GM19043 (cell line): ENCODE measurements around the gene XXYLT1.
"Not testable (repeated sequence)": the region's sequence is repeated elsewhere in the genome, so short reads cannot be mapped to it uniquely, and the experiment has no call there.

Experiments
- ATAC-seq: cut with Tn5 transposase; IDR thresholded peaks from one replicate; pipeline ENCODE4 v1.9.1; 2021; ENCODE audit warnings: low read depth; ENCODE audit not compliant: unreplicated experiment

XXYLT1 gene

GRCh38 chr3:195037586-195037985, 233.4 kb downstream of the XXYLT1 start:
- ATAC-seq: not testable (repeated sequence)

GRCh38 chr3:195036974-195037373, 234.0 kb downstream of the XXYLT1 start:
- ATAC-seq: no peak

DNA sequence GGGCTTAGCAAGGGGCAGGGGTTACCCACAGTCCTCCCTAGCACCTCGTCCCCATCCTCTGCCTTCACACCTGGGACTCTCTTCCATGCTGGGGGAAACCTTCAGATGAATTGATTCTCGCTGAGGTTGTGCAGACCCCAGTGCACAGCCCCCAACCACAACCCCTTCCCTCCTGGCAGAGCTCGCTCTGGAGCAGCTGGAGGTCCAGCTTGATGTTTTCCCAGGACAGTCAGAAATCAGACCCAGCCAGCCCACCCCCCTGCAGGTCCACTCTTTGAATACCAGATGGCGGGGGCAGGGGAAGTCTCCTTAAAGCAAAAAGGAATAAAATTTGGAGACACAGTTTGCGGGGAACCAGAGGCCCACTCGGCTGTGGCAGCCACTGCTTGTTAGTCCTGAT, 234.4 kb downstream of the XXYLT1 start:
- ATAC-seq: no peak

GRCh38 chr3:195036203-195036505, 234.8 kb downstream of the XXYLT1 start:
- ATAC-seq: no peak

DNA sequence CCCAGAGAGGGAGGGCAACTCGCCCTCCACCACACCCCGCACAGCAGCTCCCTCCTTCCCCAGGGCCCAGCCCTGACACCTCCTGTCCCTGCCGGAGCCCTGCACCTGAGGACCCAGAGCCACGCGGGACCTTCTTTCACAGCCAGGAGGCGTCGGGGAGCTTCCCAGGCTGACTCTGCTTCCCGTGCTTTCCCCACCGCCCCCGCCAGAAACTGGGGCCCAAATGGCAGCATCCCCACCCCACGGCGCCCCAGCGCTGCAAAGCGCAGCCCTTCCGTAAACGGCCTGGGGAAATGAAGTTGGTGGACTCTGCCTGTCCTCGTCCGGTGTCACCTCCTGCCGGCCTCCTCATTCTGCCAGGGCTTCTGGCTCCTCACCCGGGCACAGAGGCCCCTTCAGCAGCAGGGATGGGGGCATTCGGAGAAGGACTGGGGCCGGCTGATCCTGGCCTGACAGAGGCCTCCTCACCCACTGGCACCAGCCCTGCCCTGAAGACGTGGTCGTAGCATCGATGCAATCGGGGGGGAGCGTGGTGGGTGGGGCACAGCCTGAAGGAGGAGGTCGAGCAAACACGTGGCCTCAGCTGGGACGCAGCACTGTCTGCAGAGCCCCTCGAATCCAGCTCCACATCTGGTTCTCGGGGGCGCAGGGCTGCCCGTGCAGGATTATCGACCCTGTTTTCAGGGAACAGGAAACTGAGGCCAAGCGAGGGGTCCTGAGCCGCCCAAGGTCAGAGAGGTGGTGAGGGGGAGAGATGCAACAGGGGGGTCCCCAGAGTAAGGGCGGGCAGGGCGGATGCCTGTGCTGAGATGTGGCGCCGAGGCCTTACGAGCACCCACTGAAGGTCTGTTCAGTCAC, 235.4 kb downstream of the XXYLT1 start:
- ATAC-seq: no peak

- no peak for ATAC-seq
These were observed 236.4 kb downstream of the XXYLT1 start for GRCh38 chr3:195034541-195034940.

- ATAC-seq: no peak
These were observed 236.9 kb downstream of the XXYLT1 start for GRCh38 chr3:195034101-195034500.

GRCh38 chr3:195033531-195034091, 237.3 kb downstream of the XXYLT1 start:
- ATAC-seq: no peak

DNA sequence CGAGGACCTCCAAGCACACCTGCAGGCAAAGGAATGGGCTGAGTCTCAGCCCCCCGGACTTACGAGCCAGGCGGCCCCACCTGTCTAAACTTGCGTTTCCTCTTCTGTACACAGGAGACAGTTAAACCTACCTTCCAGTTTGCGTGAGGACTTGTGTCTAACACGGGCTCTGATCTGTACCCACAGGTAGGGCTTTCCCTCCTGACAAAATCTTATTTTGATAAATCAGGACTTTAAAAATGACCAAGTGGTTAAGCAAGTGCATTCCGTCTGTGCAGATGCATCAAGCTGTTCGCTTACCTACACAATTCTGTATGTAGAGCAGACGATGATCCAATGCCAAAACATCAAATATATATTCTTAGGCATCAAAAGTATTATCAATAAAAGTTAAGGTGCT, 238.0 kb downstream of the XXYLT1 start:
- ATAC-seq: no peak

- ATAC-seq: no peak
These were observed 238.7 kb downstream of the XXYLT1 start for GRCh38 chr3:195032106-195032759.

DNA sequence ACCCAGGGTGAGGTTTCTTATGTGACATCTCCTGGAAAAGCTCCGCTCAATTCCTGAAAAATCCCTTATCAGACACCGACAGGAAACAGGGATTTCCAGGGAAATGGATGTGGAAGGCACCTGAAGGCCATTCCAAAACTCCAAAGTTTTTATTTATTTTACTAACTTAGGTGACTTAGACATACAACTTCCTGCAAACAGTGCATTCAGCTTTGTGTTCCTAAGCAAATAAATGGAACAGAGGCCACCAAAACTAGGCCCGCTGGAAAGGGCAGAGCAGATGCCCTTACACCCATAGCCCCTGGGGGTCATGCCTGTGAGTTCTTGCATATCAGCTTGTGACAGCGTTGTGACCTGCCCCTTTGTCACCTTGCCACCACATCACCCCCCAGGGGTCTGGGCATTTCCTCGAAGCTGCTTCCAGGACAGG, 239.4 kb downstream of the XXYLT1 start:
- no peak for ATAC-seq

DNA sequence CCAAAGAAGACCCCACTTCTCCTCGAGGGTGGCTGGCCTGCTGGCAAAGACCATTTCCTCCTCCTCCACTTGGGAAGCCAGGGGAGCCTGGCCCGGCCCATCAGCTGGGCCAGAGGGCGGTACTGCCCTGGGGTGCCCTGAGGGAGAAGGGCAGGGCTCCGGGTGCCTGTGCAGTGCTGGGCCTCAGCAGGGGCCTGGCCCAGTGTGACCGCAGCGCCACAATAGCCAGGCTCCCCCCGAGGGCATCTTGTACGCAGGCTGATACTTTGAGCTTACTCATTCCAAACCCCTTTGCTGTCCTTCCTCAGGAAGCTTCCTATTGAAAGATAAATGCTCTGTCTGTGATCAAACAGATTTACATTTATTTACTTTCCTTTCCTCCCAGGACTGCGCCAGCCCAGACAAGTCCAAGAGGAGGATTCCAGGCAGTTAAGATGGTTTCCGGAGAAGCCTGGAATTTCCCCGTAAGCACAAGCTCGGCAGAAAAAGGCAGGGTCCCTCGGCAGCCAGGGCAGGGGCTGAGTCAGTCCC, 240.1 kb downstream of the XXYLT1 start:
- no peak for ATAC-seq

DNA sequence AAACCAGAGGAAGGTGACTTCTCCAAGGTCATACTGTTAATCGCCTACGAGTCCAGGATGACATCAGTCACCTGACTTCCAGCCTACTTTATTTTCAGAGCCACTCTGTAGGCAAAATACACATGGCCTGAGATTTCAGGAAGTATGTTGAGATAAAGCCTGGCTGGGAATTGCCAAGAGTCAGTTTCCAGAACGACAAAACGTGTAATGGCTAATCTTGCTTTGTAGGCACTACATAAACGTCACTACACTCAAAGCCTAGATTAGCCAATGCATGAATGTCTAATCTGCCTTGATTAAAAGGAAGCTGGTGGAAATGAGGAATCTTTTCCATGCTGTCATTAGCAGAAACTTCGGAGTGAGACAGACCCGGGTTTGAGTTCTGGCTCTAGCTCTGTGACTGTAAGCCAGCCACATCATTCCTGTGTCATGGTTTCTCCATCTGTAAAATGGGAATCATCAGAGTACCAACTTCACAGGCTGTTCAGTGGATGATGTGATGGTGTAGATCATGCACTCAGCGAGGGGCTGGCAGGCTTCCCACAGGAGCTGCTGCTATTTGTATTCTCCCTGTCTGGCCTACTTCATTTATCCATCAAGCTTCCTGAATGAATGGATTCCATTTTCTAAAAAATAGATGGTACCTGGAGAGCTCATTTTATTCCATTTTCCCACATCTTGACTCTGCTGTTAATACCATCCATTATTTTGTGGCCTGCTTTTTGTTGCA, 241.9 kb downstream of the XXYLT1 start:
- no peak for ATAC-seq

GRCh38 chr3:195025884-195026200, 245.1 kb downstream of the XXYLT1 start:
- ATAC-seq: no peak

DNA sequence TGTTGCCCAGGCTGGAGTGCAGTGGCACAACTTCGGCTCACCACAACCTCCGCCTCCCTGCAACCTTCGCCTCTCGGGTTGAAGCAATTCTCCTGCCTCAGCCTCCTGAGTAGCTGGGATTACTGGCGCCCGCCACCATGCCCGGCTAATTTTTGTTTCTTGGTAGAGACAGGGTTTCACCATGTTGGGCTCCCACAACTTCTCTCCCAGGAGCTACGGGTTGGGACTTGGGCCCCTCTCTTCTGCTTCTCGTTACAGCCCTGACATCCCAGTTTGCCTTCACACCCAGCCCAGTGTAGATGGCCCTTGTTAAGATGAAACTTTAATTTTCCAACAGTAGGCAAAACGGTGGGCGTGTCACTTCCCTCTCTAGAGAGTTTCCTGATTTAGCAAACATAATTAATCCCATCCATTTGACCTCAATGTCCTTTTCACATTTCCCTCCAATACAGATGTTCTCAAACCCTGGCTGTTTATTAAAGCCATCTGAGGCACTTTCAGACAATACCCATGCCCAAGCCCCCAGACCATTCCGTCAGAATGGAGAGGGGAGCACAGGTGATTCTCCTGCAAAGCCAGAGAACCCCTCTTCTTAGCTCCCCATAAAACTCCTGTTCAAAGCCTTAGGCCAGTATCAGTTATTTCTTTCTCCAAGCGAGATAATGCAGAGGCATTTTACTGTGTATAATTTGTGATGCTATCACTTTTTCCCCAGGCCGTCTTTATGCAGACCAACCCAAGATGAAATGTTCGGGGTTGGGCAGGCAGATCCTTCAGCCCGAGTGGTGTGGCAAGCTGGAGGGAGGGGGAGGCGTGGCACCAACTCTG, 245.7 kb downstream of the XXYLT1 start:
- ATAC-seq: no peak

DNA sequence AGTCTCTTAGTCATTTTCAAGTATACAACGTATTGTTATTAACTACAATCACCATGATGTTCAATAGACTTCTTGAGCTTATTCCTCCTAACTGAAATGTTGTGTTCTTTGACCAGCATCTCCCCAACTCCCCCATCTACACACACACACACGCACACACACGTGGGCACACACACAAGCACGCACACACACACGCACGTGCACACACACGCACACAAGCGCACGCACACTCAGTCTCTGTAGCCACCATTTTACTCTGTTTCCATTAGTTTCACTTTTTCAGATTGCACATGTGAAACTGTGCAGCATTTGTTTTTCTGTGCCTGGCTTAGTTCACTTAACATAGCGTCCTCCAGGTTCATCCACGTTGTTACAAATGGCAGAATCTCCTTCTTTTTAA, 247.0 kb downstream of the XXYLT1 start:
- ATAC-seq: no peak

GRCh38 chr3:195023576-195023975, 247.4 kb downstream of the XXYLT1 start:
- no peak for ATAC-seq

GRCh38 chr3:195021692-195022091, 249.3 kb downstream of the XXYLT1 start:
- ATAC-seq: no peak

- ATAC-seq: no peak
These were observed 250.0 kb downstream of the XXYLT1 start for GRCh38 chr3:195020921-195021320.

DNA sequence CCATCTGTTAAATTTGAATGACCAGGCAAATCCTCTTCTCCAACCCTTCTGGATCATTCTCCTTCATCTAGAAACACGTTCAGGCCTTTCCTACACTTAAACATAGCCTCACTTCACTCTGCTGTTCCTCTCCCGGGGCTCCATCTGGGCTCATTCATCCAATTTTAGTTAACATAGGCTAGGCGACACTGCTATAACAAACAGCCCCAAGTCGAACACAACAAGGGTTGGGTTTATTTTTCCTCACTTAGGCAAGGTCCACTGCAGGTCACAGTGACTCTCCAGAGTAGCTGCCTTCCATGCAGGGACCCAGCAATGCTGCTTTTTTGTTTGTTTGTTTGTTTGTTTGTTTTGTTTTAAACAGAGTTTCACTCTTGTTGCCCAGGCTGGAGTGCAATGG, 250.8 kb downstream of the XXYLT1 start:
- ATAC-seq: no peak
